BLaER1 treated with 17β-estradiol and CSF1 and Interleukin-3, amounts not matched to agents 10 nM and 100 nM (cell line): ENCODE data around the gene PEX11B.
A peak's percentile ranks its signal among the peaks of the same experiment; 100 is the strongest.

ENCODE experiments used
- H3K27ac ChIP-seq, 11 experiments: shearing (Covaris generic); formaldehyde crosslinking; 2 replicates each; pipeline ENCODE4 v1.8.1; 2022
- H3K27me3 ChIP-seq, 11 experiments: shearing (Covaris generic); formaldehyde crosslinking; 2 replicates each; pipeline ENCODE4 v1.8.1; 2022
- H3K36me3 ChIP-seq, 11 experiments: shearing (Covaris generic); formaldehyde crosslinking; 2 replicates each; pipeline ENCODE4 v1.8.1; 2022
- H3K4me1 ChIP-seq, 10 experiments: shearing (Covaris generic); formaldehyde crosslinking; 2 replicates each; pipeline ENCODE4 v1.8.1; 2022
- H3K4me2 ChIP-seq, 11 experiments: shearing (Covaris generic); formaldehyde crosslinking; 2 replicates each; pipeline ENCODE4 v1.8.1; 2022
- H3K4me3 ChIP-seq, 10 experiments: shearing (Covaris generic); formaldehyde crosslinking; 2 replicates each; pipeline ENCODE4 v1.8.1; 2022
- H3K9ac ChIP-seq, 11 experiments: shearing (Covaris generic); formaldehyde crosslinking; 2 replicates each; pipeline ENCODE4 v1.8.1; 2022
- H3K9me3 ChIP-seq, 11 experiments: shearing (Covaris generic); formaldehyde crosslinking; replicated peaks in 1 of 11; 2 replicates each; pipeline ENCODE4 v1.8.1; 2022
- H4K20me1 ChIP-seq, 11 experiments: shearing (Covaris generic); formaldehyde crosslinking; 2 replicates each; pipeline ENCODE4 v1.8.1; 2022
- Cebpa-rat ChIP-seq, 11 experiments: shearing (Covaris generic); IDR thresholded peaks; 2 replicates each; pipeline ENCODE4 v1.8.1; 2022

Gene PEX11B

DNA sequence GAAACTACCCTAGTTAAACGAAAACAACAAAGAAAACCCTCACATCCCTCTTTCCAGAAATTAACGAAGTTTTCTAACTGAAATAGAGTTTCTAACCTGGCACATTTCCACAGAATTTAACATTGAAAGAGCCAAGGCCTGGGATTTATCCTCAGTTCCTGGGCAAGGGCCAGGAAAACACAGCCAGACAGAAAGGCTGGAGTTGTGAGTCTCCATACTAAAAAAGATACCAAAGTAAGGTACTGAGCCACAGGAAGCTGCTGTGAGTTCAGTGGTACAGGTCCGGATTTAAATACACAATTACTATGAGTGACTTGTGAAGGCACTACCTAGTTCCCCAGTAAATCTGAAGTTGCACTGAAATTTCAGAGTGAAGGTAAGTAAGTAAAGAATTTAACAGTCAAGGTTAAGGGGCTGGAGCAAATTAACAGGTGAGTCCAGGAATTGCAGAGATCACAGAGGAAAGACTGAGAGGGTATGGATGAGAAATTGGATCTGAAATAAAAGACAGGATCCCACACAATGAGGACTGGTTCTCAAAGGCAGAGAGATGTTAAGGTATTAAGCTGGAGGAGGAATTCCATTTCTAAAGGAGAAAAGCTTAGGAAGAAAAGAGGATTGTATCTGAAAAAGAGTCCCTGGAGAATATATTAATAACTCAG, 38.4 kb upstream of the PEX11B start:
- peak overlapping the region; percentile 36 to 84 (median 78); a peak in 21 of 22 replicates for H3K27ac ChIP-seq
- peaks cover 6 to 12% (median 11%) of the 10 kb centered on the region in 11 experiments; a peak in 21 of 22 replicates for H3K27me3 ChIP-seq

GRCh38 chr1:145956361-145956760, 37.8 kb upstream of the PEX11B start:
- H3K27ac ChIP-seq = peak overlapping the region; percentile 36 to 84 (median 78); a peak in 17 of 22 replicates
- H3K9me3 ChIP-seq = no peaks in the 10 kb centered on the region
- TF ChIP-seq Cebpa-rat (IDR thresholded peaks at IDR 0.05) = no peak
- H3K4me2 ChIP-seq = peak overlapping the region; percentile 86 to 100 (median 97)
- H3K9ac ChIP-seq = peak overlapping the region; percentile 74 to 87 (median 83)
- no peaks in the 10 kb centered on the region; a peak in 2 of 22 replicates for H4K20me1 ChIP-seq
- H3K36me3 ChIP-seq = peaks cover 0 to 13% (median 4%) of the 10 kb centered on the region in 11 experiments; a peak in 7 of 22 replicates
- H3K4me1 ChIP-seq = peaks cover 55 to 65% (median 58%) of the 10 kb centered on the region in 10 experiments
- peak overlapping the region; percentile 54 to 80 (median 72) for H3K4me3 ChIP-seq
- H3K27me3 ChIP-seq = peaks cover 2 to 7% (median 5%) of the 10 kb centered on the region in 11 experiments; a peak in 21 of 22 replicates

More for the DNA sequence above, 38.4 kb upstream of the PEX11B start:
- Histone ChIP-seq H3K9me3 (no peaks in the 10 kb centered on the region), H3K36me3 (peaks cover 0 to 13% (median 4%) of the 10 kb centered on the region in 11 experiments; a peak in 7 of 22 replicates), H3K4me2 (peak overlapping the region; percentile 86 to 100 (median 97)), H3K4me1 (peaks cover 56 to 66% (median 60%) of the 10 kb centered on the region in 10 experiments), H3K9ac (peak overlapping the region; percentile 74 to 87 (median 83)), H4K20me1 (no peaks in the 10 kb centered on the region; a peak in 2 of 22 replicates), H3K4me3 (peak overlapping the region; percentile 54 to 80 (median 72))
- no peak for TF ChIP-seq Cebpa-rat (IDR thresholded peaks at IDR 0.05)

- H4K20me1 ChIP-seq = no peaks in the 10 kb centered on the region; a peak in 2 of 22 replicates
- TF ChIP-seq Cebpa-rat (IDR thresholded peaks at IDR 0.05) = no peak
- H3K4me3 ChIP-seq = no peak overlapping the region; a peak in 1 of 20 replicates
- no peak overlapping the region for H3K27ac ChIP-seq
- no peaks in the 10 kb centered on the region for H3K27me3 ChIP-seq
- peaks cover 0 to 18% (median 4%) of the 10 kb centered on the region in 11 experiments; a peak in 8 of 22 replicates for H3K36me3 ChIP-seq
- H3K9me3 ChIP-seq = no peaks in the 10 kb centered on the region
- peak overlapping the region; percentile 86 to 100 (median 97) for H3K4me2 ChIP-seq
- peaks cover 56 to 68% (median 61%) of the 10 kb centered on the region in 10 experiments for H3K4me1 ChIP-seq
- peak overlapping the region in 1 of 11 experiments; percentile 11; a peak in 1 of 22 replicates for H3K9ac ChIP-seq
Observed at GRCh38 chr1:145955436-145955835, 36.9 kb upstream of the PEX11B start.

GRCh38 chr1:145953861-145954260, 35.3 kb upstream of the PEX11B start:
- H3K4me2 ChIP-seq = no peak overlapping the region
- H3K9ac ChIP-seq = no peak overlapping the region
- H3K27me3 ChIP-seq = no peaks in the 10 kb centered on the region
- TF ChIP-seq Cebpa-rat (IDR thresholded peaks at IDR 0.05) = no peak
- H3K9me3 ChIP-seq = no peaks in the 10 kb centered on the region
- no peak overlapping the region for H3K27ac ChIP-seq
- peaks cover 43 to 54% (median 47%) of the 10 kb centered on the region in 10 experiments for H3K4me1 ChIP-seq
- H3K4me3 ChIP-seq = no peak overlapping the region
- H3K36me3 ChIP-seq = peaks cover 0 to 21% (median 9%) of the 10 kb centered on the region in 11 experiments; a peak in 10 of 22 replicates
- peaks cover 0 to under 1% (median 0%) of the 10 kb centered on the region in 11 experiments; a peak in 3 of 22 replicates for H4K20me1 ChIP-seq

- Histone ChIP-seq H3K27me3 (no peaks in the 10 kb centered on the region), H3K4me3 (no peak overlapping the region), H4K20me1 (peaks cover 0 to 10% (median 0%) of the 10 kb centered on the region in 11 experiments; a peak in 4 of 22 replicates), H3K36me3 (peaks cover 0 to 30% (median 14%) of the 10 kb centered on the region in 11 experiments; a peak in 11 of 22 replicates), H3K9ac (no peak overlapping the region), H3K9me3 (no peaks in the 10 kb centered on the region), H3K4me1 (peaks cover 34 to 46% (median 39%) of the 10 kb centered on the region in 10 experiments), H3K27ac (no peak overlapping the region), H3K4me2 (no peak overlapping the region)
- TF ChIP-seq Cebpa-rat (IDR thresholded peaks at IDR 0.05) = no peak
Observed at GRCh38 chr1:145952903-145953302, 34.4 kb upstream of the PEX11B start.

DNA sequence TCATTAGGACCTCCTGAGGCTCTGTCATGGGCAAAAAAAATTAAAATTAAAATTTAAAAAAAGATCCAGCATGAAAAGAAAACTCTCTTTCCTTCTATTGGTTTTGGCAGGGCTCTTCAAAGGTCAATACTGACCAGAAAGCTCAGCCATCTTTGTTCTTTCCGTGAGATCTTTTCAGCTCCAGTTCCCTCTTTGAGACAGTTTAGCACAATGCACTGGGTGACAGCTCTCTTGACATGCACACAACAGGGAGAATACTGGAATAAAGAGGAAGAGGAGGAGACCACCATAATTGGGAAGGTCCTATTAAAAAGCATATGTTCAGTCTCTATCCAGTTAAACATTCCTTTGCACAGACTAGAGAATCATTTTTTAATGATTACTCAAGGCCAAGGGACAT, 33.0 kb upstream of the PEX11B start:
- H3K9me3 ChIP-seq = no peaks in the 10 kb centered on the region
- H3K4me2 ChIP-seq = peak overlapping the region in 7 of 11 experiments; percentile 27 to 51 (median 36); a peak in 7 of 22 replicates
- no peaks in the 10 kb centered on the region for H3K27me3 ChIP-seq
- H3K36me3 ChIP-seq = peaks cover 8 to 44% (median 24%) of the 10 kb centered on the region in 11 experiments; a peak in 18 of 22 replicates
- TF ChIP-seq Cebpa-rat (IDR thresholded peaks at IDR 0.05) = no peak
- peaks cover 0 to 12% (median 0%) of the 10 kb centered on the region in 11 experiments; a peak in 4 of 22 replicates for H4K20me1 ChIP-seq
- H3K27ac ChIP-seq = no peak overlapping the region
- H3K4me1 ChIP-seq = peaks cover 29 to 41% (median 34%) of the 10 kb centered on the region in 10 experiments
- no peak overlapping the region for H3K4me3 ChIP-seq
- no peak overlapping the region for H3K9ac ChIP-seq

- no peaks in the 10 kb centered on the region for H3K27me3 ChIP-seq
- peaks cover 10 to 20% (median 13%) of the 10 kb centered on the region in 10 experiments; a peak in 19 of 20 replicates for H3K4me1 ChIP-seq
- H3K27ac ChIP-seq = no peak overlapping the region
- H3K4me3 ChIP-seq = no peak overlapping the region
- peaks cover 0 to 12% (median 0%) of the 10 kb centered on the region in 11 experiments; a peak in 3 of 22 replicates for H4K20me1 ChIP-seq
- no peak for TF ChIP-seq Cebpa-rat (IDR thresholded peaks at IDR 0.05)
- H3K36me3 ChIP-seq = peaks cover 8 to 57% (median 35%) of the 10 kb centered on the region in 11 experiments; a peak in 20 of 22 replicates
- H3K4me2 ChIP-seq = no peak overlapping the region
- H3K9ac ChIP-seq = no peak overlapping the region
- no peaks in the 10 kb centered on the region for H3K9me3 ChIP-seq
Observed at GRCh38 chr1:145949219-145949618, 30.7 kb upstream of the PEX11B start.

GRCh38 chr1:145947551-145947950, 29.0 kb upstream of the PEX11B start:
- Histone ChIP-seq H3K4me1 (peaks cover 10 to 20% (median 12%) of the 10 kb centered on the region in 10 experiments; a peak in 18 of 20 replicates), H3K27ac (no peak overlapping the region), H3K9me3 (no peaks in the 10 kb centered on the region), H3K9ac (no peak overlapping the region), H3K27me3 (no peaks in the 10 kb centered on the region), H3K36me3 (peaks cover 3 to 73% (median 44%) of the 10 kb centered on the region in 11 experiments; a peak in 20 of 22 replicates), H3K4me3 (no peak overlapping the region), H3K4me2 (no peak overlapping the region), H4K20me1 (peaks cover 0 to 12% (median 0%) of the 10 kb centered on the region in 11 experiments; a peak in 3 of 22 replicates)
- no peak for TF ChIP-seq Cebpa-rat (IDR thresholded peaks at IDR 0.05)

GRCh38 chr1:145946477-145946986, 28.0 kb upstream of the PEX11B start:
- Histone ChIP-seq H3K36me3 (peaks cover 3 to 73% (median 54%) of the 10 kb centered on the region in 11 experiments; a peak in 21 of 22 replicates), H4K20me1 (peaks cover 0 to 12% (median 0%) of the 10 kb centered on the region in 11 experiments; a peak in 3 of 22 replicates), H3K4me1 (peaks cover 10 to 17% (median 11%) of the 10 kb centered on the region in 10 experiments; a peak in 18 of 20 replicates), H3K9me3 (no peaks in the 10 kb centered on the region), H3K9ac (no peak overlapping the region), H3K27me3 (no peaks in the 10 kb centered on the region), H3K4me2 (no peak overlapping the region), H3K27ac (no peak overlapping the region), H3K4me3 (no peak overlapping the region)
- TF ChIP-seq Cebpa-rat (IDR thresholded peaks at IDR 0.05) = no peak
